ENCODE measurements around the gene CAMK2D.

CAMK2D gene

GRCh38 chr4:113614414-113614813, 147.1 kb downstream of the CAMK2D start:
- no peak overlapping the region for H3K4me3 ChIP-seq (ENCODE audit: low read length)
- TF ChIP-seq, protein P1, sequence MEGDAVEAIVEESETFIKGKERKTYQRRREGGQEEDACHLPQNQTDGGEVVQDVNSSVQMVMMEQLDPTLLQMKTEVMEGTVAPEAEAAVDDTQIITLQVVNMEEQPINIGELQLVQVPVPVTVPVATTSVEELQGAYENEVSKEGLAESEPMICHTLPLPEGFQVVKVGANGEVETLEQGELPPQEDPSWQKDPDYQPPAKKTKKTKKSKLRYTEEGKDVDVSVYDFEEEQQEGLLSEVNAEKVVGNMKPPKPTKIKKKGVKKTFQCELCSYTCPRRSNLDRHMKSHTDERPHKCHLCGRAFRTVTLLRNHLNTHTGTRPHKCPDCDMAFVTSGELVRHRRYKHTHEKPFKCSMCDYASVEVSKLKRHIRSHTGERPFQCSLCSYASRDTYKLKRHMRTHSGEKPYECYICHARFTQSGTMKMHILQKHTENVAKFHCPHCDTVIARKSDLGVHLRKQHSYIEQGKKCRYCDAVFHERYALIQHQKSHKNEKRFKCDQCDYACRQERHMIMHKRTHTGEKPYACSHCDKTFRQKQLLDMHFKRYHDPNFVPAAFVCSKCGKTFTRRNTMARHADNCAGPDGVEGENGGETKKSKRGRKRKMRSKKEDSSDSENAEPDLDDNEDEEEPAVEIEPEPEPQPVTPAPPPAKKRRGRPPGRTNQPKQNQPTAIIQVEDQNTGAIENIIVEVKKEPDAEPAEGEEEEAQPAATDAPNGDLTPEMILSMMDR (conservative IDR thresholded peaks at IDR 0.05; ENCODE audit: low read length) = no peak
- no peak for DNase-seq (ENCODE audit: low read depth)

DNA sequence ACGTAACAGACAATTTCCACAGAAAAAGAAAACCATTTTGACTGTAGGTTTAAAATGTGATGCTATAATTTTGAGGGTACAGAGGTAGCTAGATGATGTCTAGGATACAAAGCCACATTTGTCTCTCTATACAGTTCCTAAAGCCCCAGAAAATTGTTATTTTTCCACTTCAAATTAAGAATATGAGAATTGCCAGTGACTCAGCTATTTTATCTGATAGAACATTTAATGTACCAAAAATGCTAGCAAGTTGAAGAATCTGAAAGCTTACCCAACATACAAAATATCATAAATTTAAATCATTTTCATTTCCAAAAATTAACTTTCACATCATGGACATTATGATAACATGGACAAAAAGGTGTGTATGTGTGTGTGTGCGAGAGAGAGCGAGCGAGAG, 148.0 kb downstream of the CAMK2D start:
- no peak for DNase-seq (ENCODE audit: low read depth)
- H3K4me3 ChIP-seq (ENCODE audit: low read length) = no peak overlapping the region
- TF ChIP-seq, protein P1 (conservative IDR thresholded peaks at IDR 0.05; ENCODE audit: low read length) = no peak

GRCh38 chr4:113610537-113610936, 151.0 kb downstream of the CAMK2D start:
- DNase-seq (ENCODE audit: low read depth) = no peak
- no peak overlapping the region for H3K4me3 ChIP-seq (ENCODE audit: low read length)
- TF ChIP-seq, protein P1 (conservative IDR thresholded peaks at IDR 0.05; ENCODE audit: low read length) = no peak

GRCh38 chr4:113607998-113608397, 153.5 kb downstream of the CAMK2D start:
- DNase-seq (ENCODE audit: low read depth) = no peak
- no peak overlapping the region for H3K4me3 ChIP-seq (ENCODE audit: low read length)
- TF ChIP-seq, protein P1 (conservative IDR thresholded peaks at IDR 0.05; ENCODE audit: low read length) = no peak

DNA sequence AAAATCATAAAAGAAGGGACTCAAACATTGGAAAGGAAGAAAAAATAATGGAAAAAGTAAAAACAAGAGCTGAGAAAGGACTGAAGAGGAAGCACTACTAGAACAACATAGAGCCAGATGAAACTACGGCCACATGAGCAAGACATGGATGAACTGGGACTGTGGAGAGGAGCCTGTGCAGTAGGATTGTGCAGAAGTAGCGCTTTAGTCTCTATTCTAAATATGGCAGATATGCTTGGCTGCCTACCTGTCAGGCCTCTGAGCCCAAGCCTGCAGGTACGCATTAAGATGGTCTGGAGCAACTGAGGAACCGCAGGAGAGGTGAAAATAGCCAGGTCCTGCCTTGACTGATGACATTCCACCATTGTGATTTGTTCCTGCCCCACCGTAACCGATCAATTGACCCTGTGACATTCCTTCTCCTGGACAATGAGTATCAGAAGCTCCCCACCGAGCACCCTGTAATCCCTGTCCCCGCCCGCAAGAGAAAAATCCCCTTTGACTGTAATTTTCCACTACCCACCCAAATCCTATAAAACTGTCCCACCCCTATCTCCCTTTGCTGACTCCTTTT, 154.3 kb downstream of the CAMK2D start:
- TF ChIP-seq, protein P1 (conservative IDR thresholded peaks at IDR 0.05; ENCODE audit: low read length) = no peak
- H3K4me3 ChIP-seq (ENCODE audit: low read length) = no peak overlapping the region
- DNase-seq (ENCODE audit: low read depth) = no peak

GRCh38 chr4:113604955-113605354, 156.6 kb downstream of the CAMK2D start:
- TF ChIP-seq, protein P1 (conservative IDR thresholded peaks at IDR 0.05; ENCODE audit: low read length) = no peak
- no peak for DNase-seq (ENCODE audit: low read depth)
- no peak overlapping the region for H3K4me3 ChIP-seq (ENCODE audit: low read length)

DNA sequence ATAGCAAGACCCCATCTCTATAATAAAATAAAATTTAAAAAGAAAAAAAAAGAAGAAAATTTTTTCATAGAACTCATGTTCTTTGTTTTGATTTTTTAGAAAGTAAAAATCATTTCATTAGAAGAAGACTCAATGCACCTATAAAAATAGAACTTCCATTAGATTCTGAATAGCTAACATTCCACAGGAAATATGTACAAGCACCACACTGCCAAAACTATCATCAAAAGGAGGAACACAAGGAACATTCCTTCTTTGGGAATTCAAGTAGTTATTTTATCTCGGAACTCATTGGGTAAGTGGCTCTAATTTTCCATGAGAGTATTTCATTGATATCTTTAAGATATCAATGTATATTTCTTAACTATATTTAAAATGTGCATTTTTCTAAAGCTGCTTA, 157.6 kb downstream of the CAMK2D start:
- TF ChIP-seq, protein P1 (conservative IDR thresholded peaks at IDR 0.05; ENCODE audit: low read length) = no peak
- peak; percentile 65 for DNase-seq (ENCODE audit: low read depth)
- H3K4me3 ChIP-seq (ENCODE audit: low read length) = no peak overlapping the region
